Measurements from ENCODE around the gene KNL1.

GRCh38 chr15:40630313-40630712 lies 36.3 kb downstream of the KNL1 start:
- TF ChIP-seq, protein P1, sequence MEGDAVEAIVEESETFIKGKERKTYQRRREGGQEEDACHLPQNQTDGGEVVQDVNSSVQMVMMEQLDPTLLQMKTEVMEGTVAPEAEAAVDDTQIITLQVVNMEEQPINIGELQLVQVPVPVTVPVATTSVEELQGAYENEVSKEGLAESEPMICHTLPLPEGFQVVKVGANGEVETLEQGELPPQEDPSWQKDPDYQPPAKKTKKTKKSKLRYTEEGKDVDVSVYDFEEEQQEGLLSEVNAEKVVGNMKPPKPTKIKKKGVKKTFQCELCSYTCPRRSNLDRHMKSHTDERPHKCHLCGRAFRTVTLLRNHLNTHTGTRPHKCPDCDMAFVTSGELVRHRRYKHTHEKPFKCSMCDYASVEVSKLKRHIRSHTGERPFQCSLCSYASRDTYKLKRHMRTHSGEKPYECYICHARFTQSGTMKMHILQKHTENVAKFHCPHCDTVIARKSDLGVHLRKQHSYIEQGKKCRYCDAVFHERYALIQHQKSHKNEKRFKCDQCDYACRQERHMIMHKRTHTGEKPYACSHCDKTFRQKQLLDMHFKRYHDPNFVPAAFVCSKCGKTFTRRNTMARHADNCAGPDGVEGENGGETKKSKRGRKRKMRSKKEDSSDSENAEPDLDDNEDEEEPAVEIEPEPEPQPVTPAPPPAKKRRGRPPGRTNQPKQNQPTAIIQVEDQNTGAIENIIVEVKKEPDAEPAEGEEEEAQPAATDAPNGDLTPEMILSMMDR (IDR thresholded peaks at IDR 0.05), result no peak
- TF ChIP-seq, protein P2, sequence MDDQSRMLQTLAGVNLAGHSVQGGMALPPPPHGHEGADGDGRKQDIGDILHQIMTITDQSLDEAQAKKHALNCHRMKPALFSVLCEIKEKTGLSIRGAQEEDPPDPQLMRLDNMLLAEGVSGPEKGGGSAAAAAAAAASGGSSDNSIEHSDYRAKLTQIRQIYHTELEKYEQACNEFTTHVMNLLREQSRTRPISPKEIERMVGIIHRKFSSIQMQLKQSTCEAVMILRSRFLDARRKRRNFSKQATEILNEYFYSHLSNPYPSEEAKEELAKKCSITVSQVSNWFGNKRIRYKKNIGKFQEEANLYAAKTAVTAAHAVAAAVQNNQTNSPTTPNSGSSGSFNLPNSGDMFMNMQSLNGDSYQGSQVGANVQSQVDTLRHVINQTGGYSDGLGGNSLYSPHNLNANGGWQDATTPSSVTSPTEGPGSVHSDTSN (IDR thresholded peaks at IDR 0.05), result no peak
- TF ChIP-seq POLR2A (IDR thresholded peaks at IDR 0.05; ENCODE audit: low read length), result no peak
- no peak for TF ChIP-seq POLR2AphosphoS2 (conservative IDR thresholded peaks at IDR 0.05; ENCODE audit: low read length)
- no peak for TF ChIP-seq MYC (IDR thresholded peaks at IDR 0.05; ENCODE audit: borderline replicate concordance, low read length)
- no peak for TF ChIP-seq FOXS1 (CRISPR knock-in tag; IDR thresholded peaks at IDR 0.05)
- TF ChIP-seq CBX8 (IDR thresholded peaks at IDR 0.05), result no peak
- TF ChIP-seq REST (IDR thresholded peaks at IDR 0.05), result no peak
- no peak for TF ChIP-seq CEBPB (IDR thresholded peaks at IDR 0.05)
- no peak for TF ChIP-seq RAD21 (conservative IDR thresholded peaks at IDR 0.05 in 1 of 2, IDR thresholded peaks at IDR 0.05 in 1 of 2)
- TF ChIP-seq SREBF2 (IDR thresholded peaks at IDR 0.05), result no peak

Data from A549 (cell line).